Muscle layer of colon (tissue), 2 donors: ENCODE results near the gene CEP68.
"Not testable (repeated sequence)": the region's sequence is repeated elsewhere in the genome, so short reads cannot be mapped to it uniquely, and the experiment has no call there.

Source experiments
- H3K27ac ChIP-seq: one replicate; pipeline ENCODE4 v1.7.0; 2013; ENCODE audit warnings: low read depth, mild to moderate bottlenecking, low read length, moderate library complexity
- H3K27me3 ChIP-seq, 2 donors: one replicate each; pipeline ENCODE4 v1.7.0; 2013; ENCODE audit warnings: low read length in 2 of 2, mild to moderate bottlenecking in 2 of 2; ENCODE audit not compliant: insufficient read depth in 2 of 2, control insufficient read depth in 1 of 2
- H3K36me3 ChIP-seq: one replicate; pipeline ENCODE4 v1.7.0; 2013; ENCODE audit warnings: mild to moderate bottlenecking, low read length; ENCODE audit not compliant: insufficient read depth
- H3K4me1 ChIP-seq: one replicate; pipeline ENCODE4 v1.7.0; 2013; ENCODE audit warnings: mild to moderate bottlenecking, low read length; ENCODE audit not compliant: insufficient read depth
- H3K4me3 ChIP-seq, 2 donors: one replicate each; pipeline ENCODE4 v1.7.0; 2013; ENCODE audit warnings: low read length in 2 of 2, low read depth in 1 of 2, mild to moderate bottlenecking in 1 of 2, moderate library complexity in 1 of 2
- H3K9ac ChIP-seq: one replicate; pipeline ENCODE4 v1.7.0; 2013; ENCODE audit warnings: low read length
- H3K9me3 ChIP-seq: one replicate; pipeline ENCODE4 v1.7.0; 2013; ENCODE audit warnings: mild to moderate bottlenecking, low read length
- donor health status: abdominal sarcoma.
- donor health status: Adenocarcinoma of cecum.

The CEP68 gene

GRCh38 chr2:65032019-65032975 lies 23.9 kb upstream of the CEP68 start:
- no peaks in the 10 kb centered on the region for H3K27me3 ChIP-seq
- no peaks in the 10 kb centered on the region for H3K9me3 ChIP-seq
- no peaks in the 10 kb centered on the region for H3K4me1 ChIP-seq
- H3K4me3 ChIP-seq = no peak overlapping the region
- H3K36me3 ChIP-seq = no peaks in the 10 kb centered on the region
- H3K27ac ChIP-seq = no peak overlapping the region
- no peak overlapping the region for H3K9ac ChIP-seq

- Histone ChIP-seq H3K27me3 (no peaks in the 10 kb centered on the region), H3K4me3 (no peak overlapping the region), H3K9ac (no peak overlapping the region), H3K36me3 (no peaks in the 10 kb centered on the region), H3K9me3 (no peaks in the 10 kb centered on the region), H3K4me1 (no peaks in the 10 kb centered on the region), H3K27ac (no peak overlapping the region)
Measured at GRCh38 chr2:65033178-65033577, 23.0 kb upstream of the CEP68 start.

GRCh38 chr2:65033667-65034066 lies 22.5 kb upstream of the CEP68 start:
- H3K4me1 ChIP-seq, H3K4me3 ChIP-seq, H3K9me3 ChIP-seq, H3K27me3 ChIP-seq, H3K36me3 ChIP-seq, H3K9ac ChIP-seq, H3K27ac ChIP-seq: not testable (repeated sequence)

DNA sequence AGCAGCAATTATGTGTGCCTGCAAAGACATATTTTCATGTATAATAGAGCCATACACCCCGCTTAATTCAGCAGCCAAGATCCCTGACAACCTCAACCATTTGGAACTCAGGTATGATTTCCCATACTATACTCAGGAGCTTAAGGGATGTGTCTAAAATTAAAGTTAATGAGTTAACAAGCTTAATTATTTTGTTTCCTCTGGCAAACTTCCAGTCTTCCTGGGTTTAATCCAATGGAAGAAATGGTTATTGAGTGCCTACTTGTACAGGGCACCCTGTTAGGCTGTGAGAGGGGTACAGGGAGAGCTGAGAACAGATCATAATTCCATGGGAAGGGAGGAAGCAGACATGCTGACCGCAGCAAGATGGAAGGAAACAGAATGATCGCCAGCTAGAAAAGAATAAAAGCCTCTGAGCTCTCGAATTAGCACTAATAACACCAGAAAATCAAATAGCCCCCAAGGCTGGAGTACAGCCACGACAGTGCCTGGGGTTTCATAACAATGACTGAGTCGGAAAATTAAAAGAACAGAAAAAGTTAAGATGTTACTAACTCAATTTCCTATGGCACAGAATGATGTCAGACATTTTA lies 20.8 kb upstream of the CEP68 start:
- Histone ChIP-seq H3K4me1 (no peaks in the 10 kb centered on the region), H3K27me3 (no peaks in the 10 kb centered on the region), H3K9ac (no peak overlapping the region), H3K9me3 (no peaks in the 10 kb centered on the region), H3K27ac (no peak overlapping the region), H3K36me3 (no peaks in the 10 kb centered on the region), H3K4me3 (no peak overlapping the region)

- H3K9me3 ChIP-seq = no peaks in the 10 kb centered on the region
- H3K36me3 ChIP-seq = no peaks in the 10 kb centered on the region
- no peaks in the 10 kb centered on the region for H3K4me1 ChIP-seq
- H3K27ac ChIP-seq = no peak overlapping the region
- no peak overlapping the region for H3K9ac ChIP-seq
- H3K4me3 ChIP-seq = no peak overlapping the region
- H3K27me3 ChIP-seq = no peaks in the 10 kb centered on the region
Measured at GRCh38 chr2:65037178-65037577, 19.0 kb upstream of the CEP68 start.

DNA sequence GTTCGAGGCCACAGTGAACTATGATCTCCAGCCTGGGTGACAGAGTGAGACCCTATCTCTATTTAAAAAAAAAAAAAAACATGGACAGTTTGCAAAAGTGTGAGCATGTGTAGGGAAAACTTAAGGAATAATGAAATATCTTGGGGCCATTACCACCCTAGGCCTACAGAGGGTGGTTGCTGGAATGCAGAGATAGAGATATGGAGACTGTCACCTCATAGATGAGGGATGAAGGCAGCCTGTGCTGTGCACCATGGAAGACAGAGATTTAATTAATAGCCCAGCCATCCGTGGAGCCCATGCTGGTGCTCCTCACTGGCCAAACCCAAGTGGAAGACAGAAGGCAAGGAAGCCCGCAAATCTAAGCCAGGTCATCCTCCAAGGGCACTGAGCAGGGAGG lies 16.6 kb upstream of the CEP68 start:
- Histone ChIP-seq H3K27ac (no peak overlapping the region), H3K36me3 (no peaks in the 10 kb centered on the region), H3K4me1 (no peaks in the 10 kb centered on the region), H3K4me3 (no peak overlapping the region), H3K9me3 (no peaks in the 10 kb centered on the region), H3K9ac (no peak overlapping the region), H3K27me3 (no peaks in the 10 kb centered on the region)

GRCh38 chr2:65040400-65041261 lies 15.6 kb upstream of the CEP68 start:
- H3K9me3 ChIP-seq = no peaks in the 10 kb centered on the region
- H3K4me1 ChIP-seq = no peaks in the 10 kb centered on the region
- no peaks in the 10 kb centered on the region for H3K36me3 ChIP-seq
- H3K27me3 ChIP-seq = no peaks in the 10 kb centered on the region
- peak overlapping the region in 1 of 2 donors; percentile 26 for H3K4me3 ChIP-seq
- H3K9ac ChIP-seq = no peak overlapping the region
- H3K27ac ChIP-seq = no peak overlapping the region

DNA sequence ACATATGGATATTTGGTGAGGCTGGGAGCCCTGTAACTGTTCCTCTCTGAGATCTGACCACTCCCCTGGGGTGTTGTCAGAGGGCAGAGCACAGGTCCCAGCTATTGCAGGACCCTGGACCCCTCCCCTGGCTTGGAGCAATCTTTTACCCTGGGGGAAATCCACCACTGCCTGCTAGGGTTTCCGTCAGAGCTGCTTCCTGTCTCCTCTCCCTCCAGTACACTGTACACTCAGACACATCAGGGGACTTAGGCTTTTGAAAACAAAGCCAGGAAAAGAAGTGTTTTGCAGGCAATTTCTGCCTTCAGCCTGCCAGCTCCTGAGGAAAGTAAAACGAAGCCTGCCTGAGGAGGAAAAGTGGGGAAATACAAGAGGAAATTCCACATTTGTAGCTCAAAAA lies 13.2 kb upstream of the CEP68 start:
- Histone ChIP-seq H3K4me3 (no peak overlapping the region), H3K4me1 (no peaks in the 10 kb centered on the region), H3K9ac (no peak overlapping the region), H3K9me3 (no peaks in the 10 kb centered on the region), H3K27ac (no peak overlapping the region), H3K27me3 (no peaks in the 10 kb centered on the region), H3K36me3 (no peaks in the 10 kb centered on the region)

DNA sequence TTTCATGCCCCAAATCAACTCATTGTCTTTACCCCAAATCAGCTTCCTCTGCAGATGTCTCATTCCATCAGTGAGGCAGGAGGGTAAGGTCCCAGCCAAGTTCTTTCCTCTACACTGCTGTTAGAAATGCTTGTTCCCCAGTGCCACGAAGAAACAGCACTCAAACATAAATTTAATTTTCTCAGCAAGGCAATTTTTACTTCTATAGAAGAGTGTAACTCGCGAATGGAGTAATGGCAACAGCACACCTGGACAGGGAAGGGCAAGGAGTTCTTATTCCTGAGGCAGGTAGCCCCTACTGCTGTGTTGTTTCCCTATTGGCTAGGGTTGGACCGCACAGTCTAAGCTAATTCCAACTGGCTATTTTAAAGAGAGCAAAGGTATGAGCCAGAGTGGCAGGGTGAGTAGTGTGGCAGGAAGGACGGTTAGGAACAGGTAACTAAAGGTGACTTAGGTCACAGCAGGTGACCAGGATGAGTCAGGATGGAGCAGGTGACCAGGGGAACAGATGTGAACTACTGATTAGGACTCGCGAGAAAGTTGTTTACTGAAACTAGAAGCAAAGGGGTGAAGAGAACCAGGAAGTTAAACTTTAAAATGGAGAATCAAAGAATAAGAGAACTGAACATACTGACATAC lies 12.0 kb upstream of the CEP68 start:
- no peaks in the 10 kb centered on the region for H3K9me3 ChIP-seq
- no peak overlapping the region for H3K4me3 ChIP-seq
- H3K27ac ChIP-seq = no peak overlapping the region
- no peaks in the 10 kb centered on the region for H3K4me1 ChIP-seq
- no peaks in the 10 kb centered on the region for H3K27me3 ChIP-seq
- no peaks in the 10 kb centered on the region for H3K36me3 ChIP-seq
- no peak overlapping the region for H3K9ac ChIP-seq

DNA sequence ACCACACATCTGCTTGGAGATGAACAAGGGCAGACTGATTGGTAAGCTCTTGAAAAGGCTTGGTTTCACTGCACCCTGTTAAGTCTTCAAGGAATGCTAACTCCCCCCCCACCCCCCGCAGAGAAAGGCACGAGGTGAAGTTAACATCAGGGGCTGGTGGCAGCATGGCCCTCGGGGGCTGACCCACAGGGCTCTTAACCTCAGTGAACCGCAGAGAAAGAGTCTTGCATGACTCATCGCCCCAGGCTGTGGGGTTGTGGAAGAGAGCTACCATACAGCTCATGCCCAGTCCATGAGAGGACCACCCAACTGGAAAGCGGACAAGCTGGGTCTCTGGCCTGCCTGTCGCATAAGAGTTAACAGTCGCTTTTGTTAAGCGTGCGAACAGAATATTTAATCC lies 10.6 kb upstream of the CEP68 start:
- Histone ChIP-seq H3K36me3 (no peaks in the 10 kb centered on the region), H3K27me3 (no peaks in the 10 kb centered on the region), H3K4me1 (no peaks in the 10 kb centered on the region), H3K9me3 (no peaks in the 10 kb centered on the region), H3K4me3 (no peak overlapping the region), H3K9ac (no peak overlapping the region), H3K27ac (no peak overlapping the region)
